ENCODE data around the gene YIF1A.
A peak's percentile ranks its signal among the peaks of the same experiment; 100 is the strongest.

The YIF1A gene

GRCh38 chr11:66286699-66287098 is 2.2 kb downstream of the YIF1A start:
- no peak overlapping the region for H3K4me3 ChIP-seq (ENCODE audit: low read depth, low read length)
- TF ChIP-seq CTCF (IDR thresholded peaks at IDR 0.05; ENCODE audit: low read depth, low read length): no peak

GRCh38 chr11:66285250-66285947 is 3.5 kb downstream of the YIF1A start:
- TF ChIP-seq CTCF (IDR thresholded peaks at IDR 0.05; ENCODE audit: low read depth, low read length): no peak
- H3K4me3 ChIP-seq (ENCODE audit: low read depth, low read length): no peak overlapping the region

- no peak overlapping the region for H3K4me3 ChIP-seq (ENCODE audit: low read depth, low read length)
Observed at GRCh38 chr11:66284526-66285078, 4.3 kb downstream of the YIF1A start.

GRCh38 chr11:66283461-66284105 is 5.4 kb downstream of the YIF1A start:
- TF ChIP-seq CTCF (IDR thresholded peaks at IDR 0.05; ENCODE audit: low read depth, low read length): no peak
- no peak overlapping the region for H3K4me3 ChIP-seq (ENCODE audit: low read depth, low read length)

More at GRCh38 chr11:66284526-66285078, 4.3 kb downstream of the YIF1A start:
- TF ChIP-seq CTCF (IDR thresholded peaks at IDR 0.05; ENCODE audit: low read depth, low read length): no peak

GRCh38 chr11:66282468-66283455 is 6.2 kb downstream of the YIF1A start:
- peak; percentile 77 for TF ChIP-seq CTCF (IDR thresholded peaks at IDR 0.05; ENCODE audit: low read depth, low read length)
- no peak overlapping the region for H3K4me3 ChIP-seq (ENCODE audit: low read depth, low read length)

- TF ChIP-seq CTCF (IDR thresholded peaks at IDR 0.05; ENCODE audit: low read depth, low read length): no peak
- H3K4me3 ChIP-seq (ENCODE audit: low read depth, low read length): no peak overlapping the region
Observed at GRCh38 chr11:66281776-66282467, 7.0 kb downstream of the YIF1A start.

Data from WI38 (cell line).